Gastrocnemius medialis (tissue), 4 donors: ENCODE data around the gene BPIFB6. TPM values are rescaled to one million over a fixed set of nuclear protein-coding genes. Genes with fewer than 3 reads are reported as not detected.

Experiments
- ATAC-seq, 2 donors: fragments of 150-250 bp; one replicate each; pipeline ENCODE4 v1.9.1; 2016
- DNase-seq, 2 donors: peaks; one replicate each; pipeline ENCODE4 v3.0.0-alpha.2; 2019
- H3K27ac ChIP-seq, 4 donors: fragments of 200-600 bp; sonication (generic); 1 replicate in 1 of 4; 2 replicates in 3 of 4; pipeline ENCODE4 v1.5.1; 2016 to 2018; ENCODE audit warnings: mild to moderate bottlenecking in 2 of 4, moderate library complexity in 1 of 4
- H3K27me3 ChIP-seq, 3 donors: fragments of 200-600 bp; sonication (generic) in 2 of 3; 1 replicate in 1 of 3; 2 replicates in 2 of 3; pipeline versions ENCODE4 v1.5.1 to v1.6.0; 2016 to 2019; ENCODE audit warnings: mild to moderate bottlenecking in 1 of 3, moderate library complexity in 1 of 3
- H3K36me3 ChIP-seq, 2 donors: fragments of 200-600 bp; sonication (generic) in 1 of 2; one replicate each; pipeline ENCODE4 v1.5.1; 2017 to 2018
- H3K4me1 ChIP-seq, 2 donors: fragments of 200-600 bp; sonication (generic) in 1 of 2; one replicate each; pipeline ENCODE4 v1.5.1; 2016 to 2017; ENCODE audit warnings: mild to moderate bottlenecking in 2 of 2
- H3K4me3 ChIP-seq, 4 donors: fragments of 200-600 bp; sonication (generic) in 3 of 4; 1 replicate in 1 of 4; 2 replicates in 3 of 4; pipeline ENCODE4 v1.5.1; 2016 to 2019; ENCODE audit warnings: mild to moderate bottlenecking in 2 of 4
- H3K9me3 ChIP-seq, 3 donors: fragments of 200-600 bp; sonication (generic) in 2 of 3; 1 replicate in 1 of 3; 2 replicates in 2 of 3; pipeline ENCODE4 v1.5.1; 2016 to 2019
- POLR2A ChIP-seq, 2 donors: fragments of 450-650 bp; IDR thresholded peaks; one replicate each; pipeline ENCODE4 v1.6.1; 2017; ENCODE audit warnings: antibody characterized with exemption in 2 of 2, mild to moderate bottlenecking in 2 of 2, moderate library complexity in 2 of 2
- in situ Hi-C, 4 donors: fragments of 200-750 bp; cut with MboI; loops; one replicate each; pipeline versions ENCODE4 v1.15.0 to v1.8.0; 2017; ENCODE audit warnings: low sequenced_read_pairs in 4 of 4
- intact Hi-C: fragments of 100-400 bp; cut with DNase I; formaldehyde crosslinking; loops from one replicate; pipeline ENCODE4 v1.15.1; 2023; ENCODE audit warnings: low total_unique reads
- total RNA-seq, 4 donors: library from RNA; depleted of rRNA; stranded (reverse); fragments of >200 nt; gene quantifications; one replicate each; pipeline versions ENCODE4 v1.1.0 to v1.2.3, GENCODE V29; 2016
- TF ChIP-seq, protein P1 (sequence below), 5 experiments: fragments of 450-650 bp in 3 of 5; fragments of 200-600 bp in 2 of 5; sonication (generic) in 2 of 5; IDR thresholded peaks in 4 of 5; conservative IDR thresholded peaks in 1 of 5; 1 replicate in 4 of 5; 2 replicates in 1 of 5; pipeline ENCODE4 v1.5.1; 2016 to 2019; ENCODE audit warnings: antibody characterized with exemption in 5 of 5, mild to moderate bottlenecking in 3 of 5, moderate library complexity in 3 of 5

BPIFB6 gene
- total RNA-seq, 4 donors from 2014 or later = not detected

DNA sequence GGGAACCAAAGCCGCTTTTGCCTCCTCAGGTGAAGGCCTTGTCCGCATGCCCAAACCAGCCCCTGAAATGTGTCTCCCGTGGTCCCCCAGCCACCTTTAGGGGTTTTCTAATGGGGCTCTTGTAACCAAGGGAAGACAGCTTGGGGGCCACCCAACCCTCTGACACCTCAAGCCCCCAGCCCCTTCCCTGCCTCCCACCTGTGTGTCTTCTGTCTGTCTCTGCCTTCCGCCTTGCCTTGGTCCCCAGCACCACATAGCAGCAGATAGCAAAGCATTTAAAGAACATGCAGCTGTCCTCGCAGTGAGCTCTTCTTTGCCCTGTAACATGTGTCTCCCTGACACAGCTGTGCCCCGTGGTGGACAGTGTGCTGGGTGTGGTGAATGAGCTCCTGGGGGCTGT lies 31.8 kb downstream of the BPIFB6 start:
- no peak overlapping the region for H3K4me3 ChIP-seq
- ATAC-seq (no peak), DNase-seq (no peak)
- H3K27ac ChIP-seq = no peak overlapping the region
- in situ Hi-C loops (no loop called here), intact Hi-C loops (no loop called here)
- TF ChIP-seq, protein P1, sequence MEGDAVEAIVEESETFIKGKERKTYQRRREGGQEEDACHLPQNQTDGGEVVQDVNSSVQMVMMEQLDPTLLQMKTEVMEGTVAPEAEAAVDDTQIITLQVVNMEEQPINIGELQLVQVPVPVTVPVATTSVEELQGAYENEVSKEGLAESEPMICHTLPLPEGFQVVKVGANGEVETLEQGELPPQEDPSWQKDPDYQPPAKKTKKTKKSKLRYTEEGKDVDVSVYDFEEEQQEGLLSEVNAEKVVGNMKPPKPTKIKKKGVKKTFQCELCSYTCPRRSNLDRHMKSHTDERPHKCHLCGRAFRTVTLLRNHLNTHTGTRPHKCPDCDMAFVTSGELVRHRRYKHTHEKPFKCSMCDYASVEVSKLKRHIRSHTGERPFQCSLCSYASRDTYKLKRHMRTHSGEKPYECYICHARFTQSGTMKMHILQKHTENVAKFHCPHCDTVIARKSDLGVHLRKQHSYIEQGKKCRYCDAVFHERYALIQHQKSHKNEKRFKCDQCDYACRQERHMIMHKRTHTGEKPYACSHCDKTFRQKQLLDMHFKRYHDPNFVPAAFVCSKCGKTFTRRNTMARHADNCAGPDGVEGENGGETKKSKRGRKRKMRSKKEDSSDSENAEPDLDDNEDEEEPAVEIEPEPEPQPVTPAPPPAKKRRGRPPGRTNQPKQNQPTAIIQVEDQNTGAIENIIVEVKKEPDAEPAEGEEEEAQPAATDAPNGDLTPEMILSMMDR (IDR thresholded peaks at IDR 0.05 in 4 of 5, conservative IDR thresholded peaks at IDR 0.05 in 1 of 5) = no peak
- no peak for TF ChIP-seq POLR2A (IDR thresholded peaks at IDR 0.05)
- H3K27me3 ChIP-seq = no peaks in the 10 kb centered on the region
- no peaks in the 10 kb centered on the region for H3K9me3 ChIP-seq
- no peaks in the 10 kb centered on the region for H3K36me3 ChIP-seq
- H3K4me1 ChIP-seq = no peaks in the 10 kb centered on the region

DNA sequence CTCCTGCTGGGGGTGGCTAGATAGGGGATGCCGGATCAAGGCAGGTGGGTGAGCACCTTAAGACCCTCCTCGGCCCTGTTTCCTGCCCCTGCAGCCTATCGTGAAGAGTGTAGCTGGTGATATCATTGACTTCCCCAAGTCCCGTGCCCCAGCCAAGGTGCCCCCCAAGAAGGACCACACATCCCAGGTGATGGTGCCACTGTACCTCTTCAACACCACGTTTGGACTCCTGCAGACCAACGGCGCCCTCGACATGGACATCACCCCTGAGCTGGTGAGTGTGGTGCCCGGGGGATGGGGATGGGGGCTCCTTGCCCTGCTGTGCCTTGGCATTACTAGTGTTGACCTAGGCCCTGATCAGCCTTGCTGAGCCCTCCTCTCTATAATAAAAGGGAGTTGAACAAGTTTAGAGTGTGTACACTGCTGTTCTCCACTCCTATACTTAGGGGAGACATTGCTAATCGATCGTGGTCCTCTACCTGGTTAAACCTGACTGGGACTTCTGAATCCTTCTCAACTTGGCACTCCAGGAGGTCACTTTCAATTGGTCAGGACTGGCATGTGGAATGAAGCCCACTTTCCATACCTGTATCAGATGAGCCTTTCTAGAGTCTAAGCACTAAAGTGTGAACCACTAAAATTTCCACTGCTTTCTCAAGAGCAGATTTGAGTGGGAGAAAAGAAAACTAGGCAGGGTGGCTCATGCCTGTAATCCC lies 33.3 kb downstream of the BPIFB6 start:
- no peaks in the 10 kb centered on the region for H3K4me1 ChIP-seq
- TF ChIP-seq POLR2A (IDR thresholded peaks at IDR 0.05) = no peak
- TF ChIP-seq, protein P1 (IDR thresholded peaks at IDR 0.05 in 4 of 5, conservative IDR thresholded peaks at IDR 0.05 in 1 of 5) = no peak
- ATAC-seq = no peak
- no peaks in the 10 kb centered on the region for H3K9me3 ChIP-seq
- no peaks in the 10 kb centered on the region for H3K27me3 ChIP-seq
- H3K4me3 ChIP-seq = no peak overlapping the region
- intact Hi-C loops = no loop called here
- DNase-seq = no peak
- in situ Hi-C loops = no loop called here
- no peak overlapping the region for H3K27ac ChIP-seq
- no peaks in the 10 kb centered on the region for H3K36me3 ChIP-seq

DNA sequence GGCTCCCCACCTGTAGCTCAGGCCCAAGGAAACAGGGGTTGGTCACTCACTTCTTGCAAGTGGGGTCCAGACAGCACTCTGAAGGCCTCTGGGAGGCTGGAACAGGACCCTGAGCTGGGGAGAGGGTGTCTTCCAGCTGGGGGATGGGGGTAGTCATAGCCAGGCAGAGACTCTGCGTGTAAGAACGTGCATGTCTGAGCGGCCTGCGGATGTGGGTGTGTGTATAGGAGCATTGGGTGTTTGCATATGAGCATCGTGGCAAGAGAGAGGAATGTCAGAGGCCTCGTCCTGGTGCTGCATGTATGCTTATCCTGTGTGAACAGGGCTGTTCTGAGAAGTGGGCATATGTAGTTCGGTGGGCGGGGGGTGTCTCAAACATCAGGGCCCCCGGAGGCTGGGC lies 34.3 kb downstream of the BPIFB6 start:
- no peak overlapping the region for H3K27ac ChIP-seq
- no peak overlapping the region for H3K4me3 ChIP-seq
- in situ Hi-C loops = no loop called here
- ATAC-seq = no peak
- intact Hi-C loops = no loop called here
- no peaks in the 10 kb centered on the region for H3K4me1 ChIP-seq
- H3K27me3 ChIP-seq = no peaks in the 10 kb centered on the region
- no peaks in the 10 kb centered on the region for H3K9me3 ChIP-seq
- no peaks in the 10 kb centered on the region for H3K36me3 ChIP-seq
- DNase-seq = no peak
- TF ChIP-seq, protein P1 (IDR thresholded peaks at IDR 0.05 in 4 of 5, conservative IDR thresholded peaks at IDR 0.05 in 1 of 5) = no peak
- no peak for TF ChIP-seq POLR2A (IDR thresholded peaks at IDR 0.05)

DNA sequence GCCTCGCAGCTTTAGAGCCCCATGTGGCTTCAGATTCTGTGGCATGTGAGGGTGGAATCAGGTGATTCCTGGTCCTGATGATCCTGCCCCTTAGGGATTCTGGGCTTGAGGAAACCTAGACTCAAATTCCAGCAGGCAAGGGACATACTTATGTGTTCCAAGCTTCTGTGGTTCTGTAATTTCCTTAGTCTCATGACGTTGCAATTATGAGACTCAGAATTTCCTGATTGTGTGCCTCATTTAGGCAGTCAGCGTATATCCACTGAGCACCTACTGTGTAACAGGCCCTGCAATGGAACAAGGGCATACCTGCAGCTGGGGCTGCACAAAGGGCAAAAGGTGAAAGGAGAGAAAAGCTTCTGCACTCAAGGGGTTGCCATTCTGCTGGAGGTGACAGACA lies 36.4 kb downstream of the BPIFB6 start:
- H3K4me3 ChIP-seq = no peak overlapping the region
- no peaks in the 10 kb centered on the region for H3K27me3 ChIP-seq
- DNase-seq = no peak
- no peaks in the 10 kb centered on the region for H3K9me3 ChIP-seq
- intact Hi-C loops (no loop called here), in situ Hi-C loops (no loop called here)
- TF ChIP-seq POLR2A (IDR thresholded peaks at IDR 0.05) = no peak
- TF ChIP-seq, protein P1 (IDR thresholded peaks at IDR 0.05 in 4 of 5, conservative IDR thresholded peaks at IDR 0.05 in 1 of 5) = no peak
- no peak overlapping the region for H3K27ac ChIP-seq
- no peaks in the 10 kb centered on the region for H3K4me1 ChIP-seq
- no peaks in the 10 kb centered on the region for H3K36me3 ChIP-seq
- no peak for ATAC-seq
